KMS-11 (cell line): ENCODE results near the gene PPFIBP1.
"Not testable (repeated sequence)": the region's sequence is repeated elsewhere in the genome, so short reads cannot be mapped to it uniquely, and the experiment has no call there.

Experiments used
- H2AFZ ChIP-seq: fragments of 200-600 bp; sonication (generic); 2 replicates; pipeline ENCODE4 v1.6.1; 2016; ENCODE audit warnings: antibody characterized with exemption, mixed run types, low read depth
- H3K27ac ChIP-seq: fragments of 200-600 bp; sonication (generic); 2 replicates; pipeline ENCODE4 v1.6.1; 2016; ENCODE audit warnings: mild to moderate bottlenecking, mixed run types
- H3K27me3 ChIP-seq: fragments of 200-600 bp; sonication (generic); 2 replicates; pipeline ENCODE4 v1.6.1; 2017; ENCODE audit warnings: mild to moderate bottlenecking, low read depth, mixed run types, moderate library complexity; ENCODE audit not compliant: insufficient read depth
- H3K36me3 ChIP-seq: fragments of 200-600 bp; sonication (generic); 2 replicates; pipeline ENCODE4 v1.6.1; 2017; ENCODE audit warnings: mild to moderate bottlenecking, mixed run types; ENCODE audit not compliant: insufficient read depth
- H3K4me1 ChIP-seq: fragments of 200-600 bp; sonication (generic); 2 replicates; pipeline ENCODE4 v1.6.1; 2016; ENCODE audit warnings: mild to moderate bottlenecking, low read depth, mixed run types; ENCODE audit not compliant: poor library complexity, severe bottlenecking
- H3K4me2 ChIP-seq: fragments of 200-600 bp; sonication (generic); 2 replicates; pipeline ENCODE4 v1.7.0; 2016; ENCODE audit warnings: mild to moderate bottlenecking, mixed run types
- H3K4me3 ChIP-seq: fragments of 200-600 bp; sonication (generic); IDR thresholded peaks from 2 replicates; pipeline ENCODE4 v1.6.1; 2017; ENCODE audit warnings: low read depth, low read length, mixed read lengths; ENCODE audit not compliant: insufficient read depth
- H3K79me2 ChIP-seq: fragments of 200-600 bp; sonication (generic); 2 replicates; pipeline ENCODE4 v1.6.1; 2016; ENCODE audit warnings: low read depth, mixed run types; ENCODE audit not compliant: insufficient read depth
- H3K9ac ChIP-seq: fragments of 200-600 bp; sonication (generic); 2 replicates; pipeline ENCODE4 v1.6.1; 2016; ENCODE audit warnings: mild to moderate bottlenecking, mixed run types
- H4K20me1 ChIP-seq: fragments of 200-600 bp; sonication (generic); 2 replicates; pipeline ENCODE4 v1.6.1; 2016; ENCODE audit warnings: mild to moderate bottlenecking, mixed run types; ENCODE audit not compliant: insufficient read depth
- TF ChIP-seq, protein P1 (sequence below): fragments of 200-600 bp; sonication (generic); conservative IDR thresholded peaks from 2 replicates; pipeline ENCODE4 v1.6.1; 2017; ENCODE audit warnings: low read depth, mild to moderate bottlenecking, antibody characterized with exemption, low read length, moderate library complexity, mixed read lengths

The PPFIBP1 gene

DNA sequence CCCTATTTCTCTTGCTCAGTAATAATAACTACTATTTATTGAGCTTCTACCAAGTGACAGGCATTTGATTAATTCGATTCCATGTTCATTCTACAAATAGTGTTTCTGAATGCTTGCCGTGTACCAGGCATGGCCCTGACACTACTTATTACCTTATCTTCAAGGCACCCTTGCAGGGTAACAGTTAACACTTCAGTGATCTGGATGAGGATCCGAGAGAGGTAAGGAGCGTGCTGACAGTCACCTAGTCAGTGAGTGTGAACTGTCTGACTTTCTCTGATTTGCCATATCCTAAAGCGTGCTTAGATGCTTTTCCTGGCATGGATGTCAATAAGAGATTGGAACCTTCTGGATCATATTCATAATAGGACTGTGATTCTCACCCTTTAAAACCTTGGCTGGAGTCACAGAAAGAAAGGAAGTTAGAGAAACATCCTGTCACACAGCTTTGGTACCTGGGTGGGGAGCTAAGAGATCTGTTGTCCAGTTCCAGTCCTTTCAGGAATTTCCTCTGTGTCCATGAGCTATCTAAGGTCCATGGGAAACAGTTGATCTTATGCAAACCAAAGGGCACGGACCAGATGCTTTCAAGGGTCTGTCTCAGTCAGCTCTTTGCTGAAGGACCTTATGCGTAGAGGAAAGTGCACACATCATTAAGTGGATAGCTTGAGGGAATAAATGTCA is 54.8 kb downstream of the PPFIBP1 start:
- Histone ChIP-seq H3K4me1 (no peaks in the 10 kb centered on the region), H3K36me3 (no peaks in the 10 kb centered on the region), H3K79me2 (no peaks in the 10 kb centered on the region)

DNA sequence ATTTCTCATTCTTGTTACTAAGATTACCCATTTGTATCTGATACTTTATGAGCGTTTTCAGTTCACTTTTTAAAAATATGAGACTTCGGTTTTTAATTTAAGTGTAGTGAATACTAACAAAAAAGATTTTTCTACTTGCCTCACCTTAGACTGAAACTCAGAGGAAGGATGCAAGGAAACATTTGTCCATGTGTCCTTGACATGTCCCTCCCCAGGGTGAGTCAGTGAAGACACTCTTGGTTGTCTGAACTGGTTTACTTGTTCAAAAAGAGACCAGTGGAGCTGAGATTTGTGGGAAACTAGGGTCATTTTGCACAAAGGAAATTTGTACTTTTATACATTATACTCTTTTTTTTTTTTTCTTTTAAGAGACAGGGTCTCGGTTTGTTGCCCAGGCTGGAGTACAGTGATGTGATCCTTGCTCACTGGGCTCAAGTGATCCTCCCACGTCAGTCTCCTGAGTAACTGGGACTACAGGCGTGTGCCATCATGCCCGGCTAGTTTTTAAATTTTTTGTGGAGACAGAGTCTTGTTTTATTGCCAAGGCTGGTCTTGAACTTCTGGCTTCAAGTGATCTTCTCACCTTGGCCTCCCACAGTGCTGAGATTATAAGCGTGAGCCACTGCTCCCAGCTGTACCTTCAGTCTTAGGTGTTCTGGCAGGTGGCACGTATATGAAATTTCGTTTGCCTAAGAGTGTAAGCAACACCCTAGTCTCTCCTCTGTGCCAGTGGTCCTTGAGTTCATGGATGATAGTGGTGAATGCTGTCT is 56.7 kb downstream of the PPFIBP1 start:
- H3K4me2 ChIP-seq: no peak overlapping the region
- no peaks in the 10 kb centered on the region for H3K79me2 ChIP-seq
- no peak overlapping the region for H3K4me3 ChIP-seq
- no peak overlapping the region for H3K27ac ChIP-seq
- H3K36me3 ChIP-seq: no peaks in the 10 kb centered on the region
- H4K20me1 ChIP-seq: no peaks in the 10 kb centered on the region
- TF ChIP-seq, protein P1, sequence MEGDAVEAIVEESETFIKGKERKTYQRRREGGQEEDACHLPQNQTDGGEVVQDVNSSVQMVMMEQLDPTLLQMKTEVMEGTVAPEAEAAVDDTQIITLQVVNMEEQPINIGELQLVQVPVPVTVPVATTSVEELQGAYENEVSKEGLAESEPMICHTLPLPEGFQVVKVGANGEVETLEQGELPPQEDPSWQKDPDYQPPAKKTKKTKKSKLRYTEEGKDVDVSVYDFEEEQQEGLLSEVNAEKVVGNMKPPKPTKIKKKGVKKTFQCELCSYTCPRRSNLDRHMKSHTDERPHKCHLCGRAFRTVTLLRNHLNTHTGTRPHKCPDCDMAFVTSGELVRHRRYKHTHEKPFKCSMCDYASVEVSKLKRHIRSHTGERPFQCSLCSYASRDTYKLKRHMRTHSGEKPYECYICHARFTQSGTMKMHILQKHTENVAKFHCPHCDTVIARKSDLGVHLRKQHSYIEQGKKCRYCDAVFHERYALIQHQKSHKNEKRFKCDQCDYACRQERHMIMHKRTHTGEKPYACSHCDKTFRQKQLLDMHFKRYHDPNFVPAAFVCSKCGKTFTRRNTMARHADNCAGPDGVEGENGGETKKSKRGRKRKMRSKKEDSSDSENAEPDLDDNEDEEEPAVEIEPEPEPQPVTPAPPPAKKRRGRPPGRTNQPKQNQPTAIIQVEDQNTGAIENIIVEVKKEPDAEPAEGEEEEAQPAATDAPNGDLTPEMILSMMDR: no peak
- H3K9ac ChIP-seq: no peak overlapping the region
- H3K4me1 ChIP-seq: no peaks in the 10 kb centered on the region
- no peak overlapping the region for H2AFZ ChIP-seq
- H3K27me3 ChIP-seq: no peaks in the 10 kb centered on the region

More for the DNA sequence above, 54.8 kb downstream of the PPFIBP1 start:
- no peak overlapping the region for H3K27ac ChIP-seq
- TF ChIP-seq, protein P1: no peak
- H4K20me1 ChIP-seq: no peaks in the 10 kb centered on the region
- no peaks in the 10 kb centered on the region for H3K27me3 ChIP-seq
- H3K9ac ChIP-seq: no peak overlapping the region
- no peak overlapping the region for H3K4me2 ChIP-seq
- no peak overlapping the region for H2AFZ ChIP-seq
- no peak overlapping the region for H3K4me3 ChIP-seq

DNA sequence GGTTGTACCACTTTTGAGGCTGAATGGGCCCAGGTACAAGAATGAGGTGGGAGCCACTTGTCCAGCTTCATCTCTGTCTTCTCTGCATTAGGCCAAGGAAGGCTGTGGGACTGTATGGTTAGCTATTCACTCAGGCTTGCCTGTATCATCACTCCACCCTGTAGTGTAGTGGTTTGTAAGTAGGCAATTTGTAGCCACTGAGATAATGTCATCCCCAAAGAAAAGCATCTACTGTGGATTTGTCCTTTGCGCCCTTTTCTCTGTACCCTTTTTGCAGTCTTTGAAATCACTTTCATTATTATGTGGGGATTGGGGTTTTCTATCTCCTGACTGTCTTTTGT is 57.3 kb downstream of the PPFIBP1 start:
- H3K4me3 ChIP-seq, H3K27ac ChIP-seq, H3K27me3 ChIP-seq, H4K20me1 ChIP-seq, H3K36me3 ChIP-seq, H2AFZ ChIP-seq, H3K79me2 ChIP-seq, H3K4me1 ChIP-seq, H3K4me2 ChIP-seq, H3K9ac ChIP-seq: not testable (repeated sequence)

DNA sequence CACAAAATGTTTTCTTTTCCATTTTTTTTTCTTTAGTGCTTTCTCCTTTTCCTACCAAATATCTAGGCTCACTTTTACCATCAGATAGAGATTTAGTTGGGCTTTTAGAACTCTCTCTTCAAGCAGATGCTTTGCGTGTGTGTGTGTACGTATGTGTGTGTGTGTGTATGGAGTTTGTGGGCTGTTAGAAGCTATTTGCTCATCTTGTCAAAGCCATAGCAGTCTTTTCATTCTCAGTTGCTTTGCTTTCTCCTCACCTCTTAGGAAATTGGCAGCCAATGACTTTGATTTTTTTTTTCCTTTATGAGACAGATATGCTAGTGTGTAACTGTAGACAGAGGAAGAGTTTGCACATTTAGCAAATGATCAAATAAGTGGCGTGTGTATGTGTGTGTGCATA is 57.8 kb downstream of the PPFIBP1 start:
- H3K4me3 ChIP-seq, H3K27ac ChIP-seq, H3K4me1 ChIP-seq, H3K79me2 ChIP-seq, H4K20me1 ChIP-seq, H3K27me3 ChIP-seq, H3K9ac ChIP-seq, H3K36me3 ChIP-seq, H2AFZ ChIP-seq, H3K4me2 ChIP-seq: not testable (repeated sequence)

DNA sequence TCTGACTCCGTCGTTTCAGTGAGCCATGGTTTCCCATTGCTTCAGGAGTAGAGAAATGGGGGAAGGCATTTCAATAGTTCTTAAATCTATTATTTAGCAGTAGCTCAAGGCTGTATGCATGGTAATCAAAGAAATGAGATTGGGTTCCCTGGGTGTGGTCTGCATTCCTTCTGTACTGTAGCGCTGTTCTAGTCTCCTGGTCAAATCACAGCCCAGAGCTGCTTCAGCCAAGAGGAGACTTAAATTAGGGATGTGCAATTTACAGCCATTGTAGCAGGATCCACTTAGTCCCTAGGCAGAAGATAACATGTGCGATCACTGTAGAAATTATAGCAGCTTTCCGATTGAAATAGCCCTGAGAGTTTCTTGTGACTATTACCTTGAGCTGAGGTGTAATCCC is 58.4 kb downstream of the PPFIBP1 start:
- not testable (repeated sequence) for H3K4me3 ChIP-seq, H3K27ac ChIP-seq

More for the DNA sequence above, 58.4 kb downstream of the PPFIBP1 start:
- H3K4me2 ChIP-seq, H3K4me1 ChIP-seq, H3K27me3 ChIP-seq, H4K20me1 ChIP-seq, H3K9ac ChIP-seq, H2AFZ ChIP-seq, H3K36me3 ChIP-seq, H3K79me2 ChIP-seq: not testable (repeated sequence)
